HCT116 (cell line): ENCODE measurements around the gene DIPK1B. TPM values are rescaled to one million over a fixed set of nuclear protein-coding genes. Genes with fewer than 3 reads are reported as not detected.

Experiments used
- ATAC-seq: fragments of 200-7000 bp; cut with Tn5 transposase; 2 replicates; pipeline ENCODE4 v1.9.1; 2020; ENCODE audit warnings: mild to moderate bottlenecking, moderate library complexity
- BruUV-seq: library from RNA; stranded (reverse); fragments of 400-500 nt; replicated peaks from 2 replicates; lab custom pipeline; 2021; lab: Mats Ljungman, UMichigan
- CTCF ChIA-PET: fragments of 300-600 bp; sonication (Branson Sonifier 250); formaldehyde crosslinking; loops from one replicate; lab custom pipeline; 2021; ENCODE audit warnings: antibody characterized with exemption; lab: Charles Lee
- POLR2A ChIA-PET: fragments of 300-600, 350-600 bp; sonication (Branson Sonifier 250); formaldehyde crosslinking; loops from one replicate; lab custom pipeline; 2021; ENCODE audit warnings: antibody characterized with exemption; lab: Charles Lee
- RAD21 ChIA-PET, 2 experiments: fragments of 300-600 bp; sonication (Branson Sonifier 250); formaldehyde crosslinking; loops; one replicate each; lab custom pipeline; 2023; ENCODE audit warnings: low total read pairs in 2 of 2; ENCODE audit not compliant: uncharacterized antibody in 2 of 2, unreplicated experiment in 2 of 2, low non-redundant PET in 1 of 2; lab: Charles Lee
- DNase-seq: peaks from one replicate; pipeline ENCODE4 v3.0.0-alpha.2; 2010; ENCODE audit warnings: low read depth, low spot score
- H2AFZ ChIP-seq: fragments of 200-600 bp; shearing (Covaris generic), sonication (generic); 2 replicates; pipeline ENCODE4 v1.6.1; 2017; ENCODE audit warnings: low read depth, mixed run types, mixed read lengths, antibody characterized with exemption, low read length; ENCODE audit not compliant: poor library complexity, severe bottlenecking
- H3K27ac ChIP-seq: 2 replicates; pipeline ENCODE4 v1.5.1; 2012; ENCODE audit warnings: low read depth, low read length
- H3K27me3 ChIP-seq: fragments of 200-600 bp; sonication (generic); 2 replicates; pipeline ENCODE4 v1.6.1; 2016; ENCODE audit warnings: mixed run types, low read length, mixed read lengths; ENCODE audit not compliant: insufficient read depth
- H3K36me3 ChIP-seq, 2 experiments: fragments of 200-500 bp in 1 of 2; fragments of 200-600 bp in 1 of 2; sonication (Bioruptor generic) in 1 of 2; sonication (generic) in 1 of 2; 2 replicates each; pipeline versions ENCODE4 v1.5.1 to v1.6.1; 2014 to 2016; ENCODE audit warnings: low read length in 2 of 2, inconsistent platforms in 1 of 2, mixed read lengths in 1 of 2, mixed run types in 1 of 2; ENCODE audit not compliant: insufficient read depth in 2 of 2, control insufficient read depth in 1 of 2
- H3K4me1 ChIP-seq, 2 experiments: fragments of 200-600 bp in 1 of 2; sonication (generic) in 1 of 2; 2 replicates each; pipeline versions ENCODE4 v1.5.1 to v1.6.1; 2012 to 2017; ENCODE audit warnings: low read length in 2 of 2, inconsistent platforms in 1 of 2, mild to moderate bottlenecking in 1 of 2, mixed read lengths in 1 of 2, mixed run types in 1 of 2, moderate library complexity in 1 of 2; ENCODE audit not compliant: insufficient read depth in 2 of 2, control insufficient read depth in 1 of 2
- H3K4me2 ChIP-seq: fragments of 200-600 bp; sonication (generic); 2 replicates; pipeline ENCODE4 v1.6.1; 2017; ENCODE audit warnings: mixed run types, low read length, mixed read lengths
- H3K4me3 ChIP-seq, 2 experiments: fragments of 200-600 bp in 1 of 2; sonication (generic) in 1 of 2; replicated peaks in 1 of 2; 2 replicates each; pipeline ENCODE4 v1.5.1; 2011 to 2016; ENCODE audit warnings: low read length in 2 of 2, control low read depth in 1 of 2, low read depth in 1 of 2, mild to moderate bottlenecking in 1 of 2, mixed read lengths in 1 of 2, mixed run types in 1 of 2
- H3K79me2 ChIP-seq: fragments of 200-600 bp; sonication (generic); 2 replicates; pipeline ENCODE4 v1.6.1; 2017; ENCODE audit warnings: mild to moderate bottlenecking, mixed run types, low read length, moderate library complexity, mixed read lengths; ENCODE audit not compliant: insufficient read depth
- H3K9ac ChIP-seq: fragments of 200-600 bp; sonication (generic); 2 replicates; pipeline ENCODE4 v1.6.1; 2016; ENCODE audit warnings: low read length, mixed read lengths
- H3K9me2 ChIP-seq: fragments of 200-600 bp; sonication (generic), shearing (Covaris generic); 2 replicates; pipeline ENCODE4 v1.6.1; 2017; ENCODE audit warnings: mixed run types, mild to moderate bottlenecking, moderate library complexity; ENCODE audit not compliant: insufficient read depth
- H3K9me3 ChIP-seq, 2 experiments: fragments of 200-500 bp in 1 of 2; fragments of 200-600 bp in 1 of 2; sonication (Bioruptor generic) in 1 of 2; sonication (generic) in 1 of 2; 2 replicates each; pipeline ENCODE4 v1.6.1; 2014 to 2017; ENCODE audit warnings: low read length in 2 of 2, mixed read lengths in 2 of 2, inconsistent platforms in 1 of 2, low read depth in 1 of 2, mild to moderate bottlenecking in 1 of 2, mixed run types in 1 of 2, moderate library complexity in 1 of 2; ENCODE audit not compliant: control insufficient read depth in 1 of 2, insufficient read depth in 1 of 2
- H4K20me1 ChIP-seq: fragments of 200-600 bp; sonication (generic), shearing (Covaris generic); 2 replicates; pipeline ENCODE4 v1.6.1; 2017; ENCODE audit warnings: mixed run types, mild to moderate bottlenecking, moderate library complexity; ENCODE audit not compliant: insufficient read depth
- ATF3 ChIP-seq: IDR thresholded peaks from 2 replicates; pipeline ENCODE4 v1.6.1; 2012
- CEBPB ChIP-seq: IDR thresholded peaks from 2 replicates; pipeline ENCODE4 v1.6.1; 2012; ENCODE audit warnings: low read depth
- CTCF ChIP-seq, 3 experiments: fragments of 200-600 bp in 1 of 3; sonication (generic) in 1 of 3; IDR thresholded peaks in 2 of 3; conservative IDR thresholded peaks in 1 of 3; 2 replicates each; pipeline ENCODE4 v1.5.1; 2012 to 2017; ENCODE audit warnings: low read depth in 2 of 3, low read length in 2 of 3, antibody characterized with exemption in 1 of 3, borderline replicate concordance in 1 of 3, control low read depth in 1 of 3, mild to moderate bottlenecking in 1 of 3, mixed read lengths in 1 of 3, mixed run types in 1 of 3, moderate library complexity in 1 of 3; ENCODE audit not compliant: insufficient read depth in 1 of 3
- EZH2 ChIP-seq: fragments of 200-600 bp; sonication (generic); IDR thresholded peaks from 2 replicates; pipeline ENCODE4 v1.6.1; 2017; ENCODE audit warnings: antibody characterized with exemption, mixed run types
- FOSL1 ChIP-seq: IDR thresholded peaks from 2 replicates; pipeline ENCODE4 v1.6.1; 2012; ENCODE audit warnings: low read depth
- JUND ChIP-seq: IDR thresholded peaks from 2 replicates; pipeline ENCODE4 v1.6.1; 2012
- MAX ChIP-seq: IDR thresholded peaks from 2 replicates; pipeline ENCODE4 v1.6.1; 2012
- POLR2AphosphoS5 ChIP-seq: IDR thresholded peaks from 2 replicates; pipeline ENCODE4 v1.6.1; 2011; ENCODE audit warnings: mild to moderate bottlenecking, low read depth, low read length, moderate library complexity
- RAD21 ChIP-seq: IDR thresholded peaks from 2 replicates; pipeline ENCODE4 v1.6.1; 2012; ENCODE audit warnings: low read depth, mild to moderate bottlenecking
- REST ChIP-seq: IDR thresholded peaks from 2 replicates; pipeline ENCODE4 v1.6.1; 2012; ENCODE audit warnings: low read depth
- YY1 ChIP-seq: IDR thresholded peaks from 2 replicates; pipeline ENCODE4 v1.6.1; 2011; ENCODE audit warnings: low read length, low read depth, moderate library complexity, mild to moderate bottlenecking; ENCODE audit not compliant: insufficient replicate concordance; ENCODE audit errors: extremely low read depth
- ZBTB33 ChIP-seq: IDR thresholded peaks from 2 replicates; pipeline ENCODE4 v1.6.1; 2011; ENCODE audit warnings: mild to moderate bottlenecking, low read length, moderate library complexity; ENCODE audit not compliant: insufficient replicate concordance; ENCODE audit errors: extremely low read depth
- ZFX ChIP-seq: fragments of 450-650 bp; IDR thresholded peaks from 2 replicates; pipeline ENCODE4 v1.6.1; 2017
- intact Hi-C: fragments of 100-400 bp; cut with micrococcal nuclease; formaldehyde crosslinking; loops from 2 replicates; pipeline ENCODE4 v1.10.0; 2022
- total RNA-seq: library from RNA; stranded (reverse); gene quantifications from one replicate; pipeline ENCODE4 v1.2.1, GENCODE V29; 2021; ENCODE audit not compliant: unreplicated experiment

Gene DIPK1B
- total RNA-seq, 1 experiment from 2014 or later: 15.6 TPM

GRCh38 chr9:136740491-136740890, 28.1 kb downstream of the DIPK1B start:
- TF ChIP-seq EZH2: no peak
- no peak for TF ChIP-seq ZBTB33
- no peak for TF ChIP-seq RAD21
- no peak for TF ChIP-seq REST
- TF ChIP-seq CTCF (IDR thresholded peaks at IDR 0.05 in 2 of 3, conservative IDR thresholded peaks at IDR 0.05 in 1 of 3; ENCODE audit: borderline replicate concordance in 1 of 3, insufficient read depth in 1 of 3, low read depth in 2 of 3, low read length in 2 of 3): no peak
- TF ChIP-seq JUND: no peak
- no peak for TF ChIP-seq CEBPB
- no peak for TF ChIP-seq MAX
- no peak for TF ChIP-seq POLR2AphosphoS5
- TF ChIP-seq FOSL1: no peak
- no peak for TF ChIP-seq YY1
- TF ChIP-seq ATF3: no peak
- no peak for TF ChIP-seq ZFX
- no peaks in the 10 kb centered on the region for H3K36me3 ChIP-seq
- H3K9me2 ChIP-seq: no peaks in the 10 kb centered on the region
- BruUV-seq: no TSS peak
- no peaks in the 10 kb centered on the region for H3K79me2 ChIP-seq
- H3K4me2 ChIP-seq: no peak overlapping the region
- ATAC-seq (no peak), DNase-seq (no peak)
- no peaks in the 10 kb centered on the region for H4K20me1 ChIP-seq
- ChIA-PET RAD21 (no interaction called here), POLR2A (no interaction called here), CTCF (no interaction called here)
- no peak overlapping the region for H3K4me3 ChIP-seq
- no peaks in the 10 kb centered on the region for H3K27me3 ChIP-seq
- intact Hi-C loops: no loop called here
- no peaks in the 10 kb centered on the region for H3K4me1 ChIP-seq
- no peak overlapping the region for H3K27ac ChIP-seq
- H3K9me3 ChIP-seq: no peaks in the 10 kb centered on the region
- H2AFZ ChIP-seq: no peak overlapping the region
- no peak overlapping the region for H3K9ac ChIP-seq
